Inferior parietal cortex (tissue), 1 donor: ENCODE results near the gene DPYD.
A peak's percentile ranks its signal among the peaks of the same experiment; 100 is the strongest.

Experiments used
- DNase-seq: peaks from one replicate; pipeline ENCODE4 v3.0.0-alpha.2; 2016; ENCODE audit errors: extremely low spot score

Gene DPYD

GRCh38 chr1:97202481-97203380 is 718.1 kb downstream of the DPYD start:
- DNase-seq = no peak

DNA sequence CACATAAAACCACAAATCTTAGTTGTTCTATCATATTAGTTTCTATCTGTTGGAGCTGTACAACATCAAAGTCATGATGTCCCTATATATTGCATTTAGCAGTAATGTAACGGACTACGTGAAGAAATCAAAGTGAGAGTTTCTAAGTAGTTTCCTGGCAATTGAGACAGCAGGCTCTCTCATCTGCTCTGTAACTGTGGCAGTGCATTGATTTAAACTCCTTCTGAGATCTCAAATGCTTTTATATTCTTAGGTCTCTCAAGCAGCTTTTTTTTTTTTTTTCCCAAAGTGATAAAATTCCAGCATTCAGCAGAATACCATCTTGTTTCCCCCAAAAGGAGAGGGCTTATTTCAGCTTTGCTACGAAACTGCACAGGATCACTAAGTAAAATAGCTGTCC is 719.2 kb downstream of the DPYD start:
- DNase-seq = no peak

GRCh38 chr1:97200595-97200994 is 720.2 kb downstream of the DPYD start:
- DNase-seq = no peak

DNA sequence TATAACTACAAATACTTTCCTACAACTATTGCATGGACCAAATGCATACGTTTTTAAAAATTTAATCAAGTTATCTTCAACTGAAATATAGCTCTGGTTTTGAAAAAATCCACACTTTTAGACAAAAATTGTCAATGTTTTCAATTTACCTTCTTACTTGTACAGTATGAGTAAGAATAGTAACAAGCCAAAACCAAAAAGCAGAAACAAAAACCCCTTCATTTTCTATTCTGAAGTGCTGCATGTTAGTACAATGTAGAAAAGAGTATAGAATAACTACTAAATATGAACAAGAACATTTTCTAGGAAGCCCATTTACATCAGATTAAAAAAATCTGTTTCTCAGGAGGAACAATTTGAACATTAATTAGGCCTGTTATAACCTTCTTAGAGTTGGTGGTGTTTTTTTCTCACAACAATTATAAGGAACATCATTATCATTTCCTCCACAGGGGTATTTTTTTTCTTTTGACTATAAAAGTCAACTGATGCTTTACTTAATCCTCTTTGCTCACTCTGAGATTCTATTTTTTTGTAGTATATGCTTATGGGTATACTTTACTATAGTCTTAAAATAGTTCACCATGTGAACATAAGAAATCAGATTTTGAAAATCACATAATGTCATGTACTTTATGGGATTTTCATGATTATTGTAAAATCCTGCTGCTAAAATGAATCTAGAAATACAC is 723.9 kb downstream of the DPYD start:
- DNase-seq = no peak

- DNase-seq = no peak
Observed at GRCh38 chr1:97192872-97193572, 727.8 kb downstream of the DPYD start.

- DNase-seq = no peak
Observed at GRCh38 chr1:97190326-97190725, 730.5 kb downstream of the DPYD start.

DNA sequence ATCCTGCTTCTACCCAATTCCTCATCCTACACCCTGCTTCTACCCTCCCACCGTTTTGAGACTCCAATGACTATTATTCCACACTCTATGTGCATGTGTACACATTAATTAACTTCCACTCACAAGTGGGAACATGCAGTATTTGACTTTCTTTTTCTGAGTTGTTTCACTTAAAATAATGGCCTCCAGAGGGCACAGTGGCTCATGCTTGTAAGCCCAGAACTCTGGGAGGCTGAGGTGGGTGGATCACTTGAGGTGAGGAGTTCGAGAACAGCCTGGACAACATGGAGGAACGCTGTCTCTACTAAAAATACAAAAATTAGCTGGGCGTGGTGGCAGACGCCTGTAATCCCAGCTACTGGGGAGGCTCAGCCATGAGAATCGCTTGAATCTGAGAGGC is 734.5 kb downstream of the DPYD start:
- DNase-seq = no peak

DNA sequence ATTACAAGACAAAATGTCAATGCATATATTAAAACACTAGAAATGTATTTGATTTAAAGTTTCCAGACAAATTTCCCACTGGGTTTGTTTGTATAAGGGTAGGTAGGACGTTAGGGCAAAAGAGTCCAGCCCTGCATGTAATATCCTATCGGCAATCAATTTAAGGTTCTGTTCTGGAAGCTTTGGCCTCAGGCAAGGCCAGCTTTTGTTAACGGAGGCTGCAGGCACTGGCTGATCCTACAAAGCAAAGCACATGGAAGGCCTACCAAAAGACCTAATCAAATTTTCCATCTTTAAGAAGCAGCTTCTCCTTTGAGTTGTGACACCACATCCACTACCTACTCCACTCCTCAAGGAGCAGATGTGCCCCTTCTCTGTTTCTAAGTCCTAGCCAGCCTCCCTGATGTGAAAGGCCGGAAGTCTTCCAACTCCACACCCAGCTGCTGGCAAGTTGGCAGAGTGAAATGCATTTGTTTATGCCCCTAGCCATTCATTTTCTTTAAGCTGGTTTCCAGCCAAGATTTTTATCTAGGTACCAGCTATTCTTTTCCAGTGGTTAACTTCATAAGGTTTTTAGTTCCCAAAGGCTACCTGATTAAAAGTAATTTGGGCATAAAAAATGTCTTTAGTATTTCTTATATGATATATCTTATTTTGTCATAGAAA is 746.7 kb downstream of the DPYD start:
- no peak for DNase-seq

DNA sequence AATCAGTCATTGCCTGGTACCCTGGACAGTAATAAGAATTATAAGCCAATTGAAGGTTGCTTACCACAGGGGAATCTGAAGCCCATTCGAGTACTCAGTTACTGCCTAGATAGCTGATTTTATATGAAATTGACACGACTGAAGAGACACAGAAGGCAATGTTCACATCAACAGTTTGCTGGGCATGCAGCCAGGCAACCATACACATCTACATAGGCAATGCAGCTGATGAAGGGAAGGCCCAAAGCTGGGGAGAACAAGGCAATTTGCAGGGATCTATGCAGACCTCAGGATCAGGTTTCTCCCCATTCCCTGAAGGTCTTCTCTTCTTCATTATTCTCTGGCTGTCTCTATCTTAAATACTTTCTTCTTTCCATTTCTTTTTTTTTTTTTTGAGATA is 750.5 kb downstream of the DPYD start:
- no peak for DNase-seq

- no peak for DNase-seq
Observed at GRCh38 chr1:97168056-97168455, 752.8 kb downstream of the DPYD start.

GRCh38 chr1:97167246-97167645 is 753.6 kb downstream of the DPYD start:
- DNase-seq = no peak

GRCh38 chr1:97166626-97167025 is 754.2 kb downstream of the DPYD start:
- no peak for DNase-seq

- DNase-seq = no peak
Observed at GRCh38 chr1:97164276-97164639, 756.6 kb downstream of the DPYD start.

DNA sequence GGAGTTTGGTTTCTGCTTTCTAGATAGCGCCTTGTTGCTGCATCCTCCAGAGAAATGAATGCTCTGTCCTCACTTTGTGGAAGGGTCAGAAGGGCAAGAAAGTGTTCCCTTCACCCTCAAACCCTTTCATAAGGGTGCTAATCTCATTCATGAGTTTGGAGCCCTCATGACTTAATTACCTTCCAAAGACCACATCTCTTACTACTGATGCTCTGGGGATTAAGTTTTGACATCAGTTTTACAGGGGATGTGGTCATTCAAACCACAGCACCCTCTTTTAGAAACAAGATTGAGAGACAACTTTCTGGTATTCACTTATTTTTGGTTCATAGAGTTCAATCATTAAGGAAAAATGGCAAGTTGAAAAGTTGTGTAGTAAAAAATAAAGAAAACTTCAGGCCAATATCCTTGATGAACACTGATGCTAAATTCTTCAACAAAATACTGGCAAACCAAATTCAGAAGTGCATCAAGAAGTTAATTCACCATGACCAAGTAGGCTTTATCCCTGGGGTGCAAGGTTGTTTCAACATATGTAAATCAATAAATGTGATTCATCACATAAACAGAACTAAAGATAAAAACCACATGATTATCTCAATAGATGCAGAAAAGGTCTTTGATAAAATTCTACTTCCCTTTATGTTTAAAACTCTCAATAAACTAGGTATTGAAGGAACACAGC is 757.1 kb downstream of the DPYD start:
- DNase-seq = no peak

- no peak for DNase-seq
Observed at GRCh38 chr1:97160818-97161217, 760.0 kb downstream of the DPYD start.

- DNase-seq = no peak
Observed at GRCh38 chr1:97159342-97159741, 761.5 kb downstream of the DPYD start.

DNA sequence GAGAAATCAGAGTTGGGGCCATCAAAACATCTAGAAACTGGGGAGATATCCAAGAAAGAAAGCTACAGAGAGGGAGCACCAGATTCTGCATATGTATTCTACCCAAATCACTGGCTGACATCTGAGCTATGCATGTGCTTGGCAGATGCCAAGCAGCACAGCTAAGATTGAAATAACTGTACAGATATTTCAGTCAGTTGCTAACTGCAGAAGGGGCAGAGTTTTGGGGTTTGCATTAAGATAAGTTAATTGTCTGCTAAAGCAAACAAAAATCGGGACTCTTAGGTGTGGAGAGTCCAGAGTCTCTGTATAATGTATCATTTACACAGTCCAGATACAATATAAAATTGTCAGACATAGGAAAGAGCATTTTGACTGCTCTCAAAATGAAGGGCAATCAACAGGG is 762.1 kb downstream of the DPYD start:
- DNase-seq = no peak

DNA sequence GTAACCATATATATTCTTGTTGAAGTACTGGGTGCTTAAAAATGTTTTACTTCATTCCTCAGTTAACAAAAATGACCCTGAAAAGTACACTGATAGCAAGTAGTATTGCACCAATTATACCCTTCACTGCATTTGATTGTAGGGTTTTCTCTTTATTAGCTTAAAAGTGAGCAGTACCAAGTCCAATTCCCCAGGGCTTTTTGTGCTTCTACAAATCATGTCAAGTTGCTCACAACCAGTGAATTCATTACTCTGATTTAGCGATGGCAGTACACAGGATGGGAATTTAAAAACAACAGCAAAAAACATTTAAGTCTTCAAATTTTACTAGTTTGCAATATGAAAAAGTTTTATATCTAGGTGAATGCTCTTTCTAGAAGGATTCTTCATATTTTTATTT is 762.8 kb downstream of the DPYD start:
- DNase-seq = no peak

DNA sequence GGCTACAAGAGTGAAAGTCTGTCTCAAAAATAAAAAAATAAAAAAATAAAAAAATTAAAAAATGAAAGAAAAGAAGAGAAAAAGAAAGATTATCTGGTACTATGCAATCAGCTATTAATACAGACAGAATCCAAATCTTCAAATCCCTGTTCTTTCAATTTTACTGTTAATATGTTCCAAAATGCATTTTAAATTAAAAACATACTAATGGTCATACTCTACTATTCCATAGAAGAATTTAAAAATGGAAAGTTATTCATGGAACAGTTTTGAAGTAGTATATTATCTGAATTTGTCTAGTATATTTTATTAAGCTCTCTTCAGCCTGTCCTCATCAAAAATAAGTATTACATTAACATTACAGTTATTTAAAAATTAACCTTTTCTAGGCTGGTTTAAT is 769.2 kb downstream of the DPYD start:
- no peak for DNase-seq

DNA sequence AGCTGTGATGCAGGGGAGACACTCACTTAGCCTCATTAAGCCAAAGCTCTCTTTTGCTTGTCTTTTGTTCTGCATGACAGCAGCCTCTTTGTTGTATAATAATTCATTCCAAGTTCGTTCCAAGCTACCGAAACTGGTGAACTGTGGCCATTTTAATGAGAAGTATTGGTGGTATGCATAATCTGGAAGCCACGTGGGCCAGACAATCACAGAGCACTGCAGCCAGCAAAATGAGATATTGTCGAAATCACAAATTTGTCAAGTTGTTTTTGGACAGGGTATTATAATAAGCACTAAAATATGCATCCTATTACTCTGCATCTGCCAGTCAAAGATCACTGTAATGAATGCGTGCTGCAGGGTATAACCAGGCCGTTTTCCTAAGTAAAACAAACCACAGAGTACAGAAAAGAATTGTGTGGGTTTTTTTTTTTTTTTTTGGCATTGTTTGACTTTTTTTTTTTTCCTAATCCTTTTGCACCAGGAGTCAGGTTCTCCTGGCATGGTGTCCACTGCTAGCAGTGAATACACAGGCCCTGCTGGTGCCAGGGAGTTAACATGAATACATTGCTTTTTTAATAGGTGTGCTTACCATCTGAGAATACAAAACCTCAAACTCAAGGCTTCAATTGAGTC is 775.4 kb downstream of the DPYD start:
- peak; percentile 84 for DNase-seq

DNA sequence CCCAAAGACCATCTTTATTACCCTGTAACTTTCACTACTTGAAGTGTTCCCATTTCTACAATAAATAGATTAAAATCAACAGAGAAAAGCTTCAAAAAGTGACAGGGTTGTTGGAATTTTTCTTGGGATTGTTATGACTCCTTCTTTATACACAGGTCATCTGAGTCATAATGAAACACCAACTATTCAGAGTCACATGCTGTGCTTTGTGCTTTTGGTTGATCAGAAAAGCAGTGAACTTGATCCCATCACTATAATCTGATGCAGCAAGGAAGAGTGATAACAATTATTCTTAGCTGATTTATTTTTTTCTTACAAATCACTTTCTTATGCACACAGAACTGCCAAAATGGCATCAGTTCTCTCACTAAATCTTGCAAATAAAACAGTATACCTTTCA is 776.3 kb downstream of the DPYD start:
- DNase-seq = no peak
